PFSK-1 (cell line): ENCODE measurements around the gene F2RL3.

Experiments
- POLR2AphosphoS5 ChIP-seq: IDR thresholded peaks from 2 replicates; pipeline ENCODE4 v1.6.1; 2012; ENCODE audit warnings: low read depth, mild to moderate bottlenecking, control low read depth, low read length, moderate library complexity
- REST ChIP-seq, 2 experiments: IDR thresholded peaks; 2 replicates each; pipeline versions ENCODE4 v1.6.1 to v1.8.0; 2011 to 2012; ENCODE audit warnings: low read depth in 2 of 2, low read length in 2 of 2, control low read depth in 1 of 2, inconsistent platforms in 1 of 2, mild to moderate bottlenecking in 1 of 2, moderate library complexity in 1 of 2; ENCODE audit not compliant: insufficient read depth in 1 of 2
- SIN3A ChIP-seq: IDR thresholded peaks from 2 replicates; pipeline ENCODE4 v1.6.1; 2012; ENCODE audit warnings: mild to moderate bottlenecking, low read length, moderate library complexity, borderline replicate concordance; ENCODE audit not compliant: insufficient read depth
- TAF1 ChIP-seq: IDR thresholded peaks from 2 replicates; pipeline ENCODE4 v1.6.1; 2012; ENCODE audit warnings: low read length, control low read depth, borderline replicate concordance; ENCODE audit not compliant: insufficient read depth

- TF ChIP-seq POLR2AphosphoS5, result no peak
- TF ChIP-seq SIN3A, result no peak
- no peak for TF ChIP-seq TAF1
- no peak for TF ChIP-seq REST (IDR thresholded peaks at IDR 0.05; ENCODE audit: insufficient read depth in 1 of 2, low read depth in 2 of 2, low read length in 2 of 2)
Measured at GRCh38 chr19:16897029-16897855, 8.4 kb downstream of the F2RL3 start.
